DND-41 (cell line): Measurements from ENCODE around the gene PSMD8.

ENCODE experiments used
- CTCF ChIP-seq: IDR thresholded peaks from 2 replicates; pipeline ENCODE4 v1.5.1; 2012; ENCODE audit warnings: borderline replicate concordance, low read length, moderate library complexity, mild to moderate bottlenecking; ENCODE audit not compliant: poor library complexity, severe bottlenecking; ENCODE audit errors: extremely low read depth
- EZH2 ChIP-seq: IDR thresholded peaks from 3 replicates; pipeline ENCODE4 v1.6.1; 2012; ENCODE audit warnings: borderline replicate concordance, low read depth, mild to moderate bottlenecking, moderate library complexity, low read length, inconsistent platforms; ENCODE audit not compliant: severe bottlenecking

GRCh38 chr19:38335949-38336637, 38.3 kb upstream of the PSMD8 start:
- TF ChIP-seq CTCF: no peak
- no peak for TF ChIP-seq EZH2
